HCT116 (cell line): Measurements from ENCODE around the gene RCE1. TPM values are rescaled to one million over a fixed set of nuclear protein-coding genes. Genes with fewer than 3 reads are reported as not detected.
A peak's percentile ranks its signal among the peaks of the same experiment; 100 is the strongest.

Experiments
- ATAC-seq: fragments of 200-7000 bp; cut with Tn5 transposase; 2 replicates; pipeline ENCODE4 v1.9.1; 2020; ENCODE audit warnings: mild to moderate bottlenecking, moderate library complexity
- BruUV-seq: library from RNA; stranded (reverse); fragments of 400-500 nt; replicated peaks from 2 replicates; lab custom pipeline; 2021; lab: Mats Ljungman, UMichigan
- CTCF ChIA-PET: fragments of 300-600 bp; sonication (Branson Sonifier 250); formaldehyde crosslinking; loops from one replicate; lab custom pipeline; 2021; ENCODE audit warnings: antibody characterized with exemption; lab: Charles Lee
- POLR2A ChIA-PET: fragments of 300-600, 350-600 bp; sonication (Branson Sonifier 250); formaldehyde crosslinking; loops from one replicate; lab custom pipeline; 2021; ENCODE audit warnings: antibody characterized with exemption; lab: Charles Lee
- RAD21 ChIA-PET, 2 experiments: fragments of 300-600 bp; sonication (Branson Sonifier 250); formaldehyde crosslinking; loops; one replicate each; lab custom pipeline; 2023; ENCODE audit warnings: low total read pairs in 2 of 2; ENCODE audit not compliant: uncharacterized antibody in 2 of 2, unreplicated experiment in 2 of 2, low non-redundant PET in 1 of 2; lab: Charles Lee
- DNase-seq: peaks from one replicate; pipeline ENCODE4 v3.0.0-alpha.2; 2010; ENCODE audit warnings: low read depth, low spot score
- H2AFZ ChIP-seq: fragments of 200-600 bp; shearing (Covaris generic), sonication (generic); 2 replicates; pipeline ENCODE4 v1.6.1; 2017; ENCODE audit warnings: low read depth, mixed run types, mixed read lengths, antibody characterized with exemption, low read length; ENCODE audit not compliant: poor library complexity, severe bottlenecking
- H3K27ac ChIP-seq: 2 replicates; pipeline ENCODE4 v1.5.1; 2012; ENCODE audit warnings: low read depth, low read length
- H3K27me3 ChIP-seq: fragments of 200-600 bp; sonication (generic); 2 replicates; pipeline ENCODE4 v1.6.1; 2016; ENCODE audit warnings: mixed run types, low read length, mixed read lengths; ENCODE audit not compliant: insufficient read depth
- H3K36me3 ChIP-seq, 2 experiments: fragments of 200-500 bp in 1 of 2; fragments of 200-600 bp in 1 of 2; sonication (Bioruptor generic) in 1 of 2; sonication (generic) in 1 of 2; 2 replicates each; pipeline versions ENCODE4 v1.5.1 to v1.6.1; 2014 to 2016; ENCODE audit warnings: low read length in 2 of 2, inconsistent platforms in 1 of 2, mixed read lengths in 1 of 2, mixed run types in 1 of 2; ENCODE audit not compliant: insufficient read depth in 2 of 2, control insufficient read depth in 1 of 2
- H3K4me1 ChIP-seq, 2 experiments: fragments of 200-600 bp in 1 of 2; sonication (generic) in 1 of 2; 2 replicates each; pipeline versions ENCODE4 v1.5.1 to v1.6.1; 2012 to 2017; ENCODE audit warnings: low read length in 2 of 2, inconsistent platforms in 1 of 2, mild to moderate bottlenecking in 1 of 2, mixed read lengths in 1 of 2, mixed run types in 1 of 2, moderate library complexity in 1 of 2; ENCODE audit not compliant: insufficient read depth in 2 of 2, control insufficient read depth in 1 of 2
- H3K4me2 ChIP-seq: fragments of 200-600 bp; sonication (generic); 2 replicates; pipeline ENCODE4 v1.6.1; 2017; ENCODE audit warnings: mixed run types, low read length, mixed read lengths
- H3K4me3 ChIP-seq, 2 experiments: fragments of 200-600 bp in 1 of 2; sonication (generic) in 1 of 2; replicated peaks in 1 of 2; 2 replicates each; pipeline ENCODE4 v1.5.1; 2011 to 2016; ENCODE audit warnings: low read length in 2 of 2, control low read depth in 1 of 2, low read depth in 1 of 2, mild to moderate bottlenecking in 1 of 2, mixed read lengths in 1 of 2, mixed run types in 1 of 2
- H3K79me2 ChIP-seq: fragments of 200-600 bp; sonication (generic); 2 replicates; pipeline ENCODE4 v1.6.1; 2017; ENCODE audit warnings: mild to moderate bottlenecking, mixed run types, low read length, moderate library complexity, mixed read lengths; ENCODE audit not compliant: insufficient read depth
- H3K9ac ChIP-seq: fragments of 200-600 bp; sonication (generic); 2 replicates; pipeline ENCODE4 v1.6.1; 2016; ENCODE audit warnings: low read length, mixed read lengths
- H3K9me2 ChIP-seq: fragments of 200-600 bp; sonication (generic), shearing (Covaris generic); 2 replicates; pipeline ENCODE4 v1.6.1; 2017; ENCODE audit warnings: mixed run types, mild to moderate bottlenecking, moderate library complexity; ENCODE audit not compliant: insufficient read depth
- H3K9me3 ChIP-seq, 2 experiments: fragments of 200-500 bp in 1 of 2; fragments of 200-600 bp in 1 of 2; sonication (Bioruptor generic) in 1 of 2; sonication (generic) in 1 of 2; 2 replicates each; pipeline ENCODE4 v1.6.1; 2014 to 2017; ENCODE audit warnings: low read length in 2 of 2, mixed read lengths in 2 of 2, inconsistent platforms in 1 of 2, low read depth in 1 of 2, mild to moderate bottlenecking in 1 of 2, mixed run types in 1 of 2, moderate library complexity in 1 of 2; ENCODE audit not compliant: control insufficient read depth in 1 of 2, insufficient read depth in 1 of 2
- H4K20me1 ChIP-seq: fragments of 200-600 bp; sonication (generic), shearing (Covaris generic); 2 replicates; pipeline ENCODE4 v1.6.1; 2017; ENCODE audit warnings: mixed run types, mild to moderate bottlenecking, moderate library complexity; ENCODE audit not compliant: insufficient read depth
- REST ChIP-seq: IDR thresholded peaks from 2 replicates; pipeline ENCODE4 v1.6.1; 2012; ENCODE audit warnings: low read depth
- SIN3A ChIP-seq: IDR thresholded peaks from 2 replicates; pipeline ENCODE4 v1.6.1; 2012; ENCODE audit warnings: low read depth
- YY1 ChIP-seq: IDR thresholded peaks from 2 replicates; pipeline ENCODE4 v1.6.1; 2011; ENCODE audit warnings: low read length, low read depth, moderate library complexity, mild to moderate bottlenecking; ENCODE audit not compliant: insufficient replicate concordance; ENCODE audit errors: extremely low read depth
- intact Hi-C: fragments of 100-400 bp; cut with micrococcal nuclease; formaldehyde crosslinking; loops from 2 replicates; pipeline ENCODE4 v1.10.0; 2022
- total RNA-seq: library from RNA; stranded (reverse); gene quantifications from one replicate; pipeline ENCODE4 v1.2.1, GENCODE V29; 2021; ENCODE audit not compliant: unreplicated experiment

The RCE1 gene
- total RNA-seq, 1 experiment from 2014 or later, result 35.3 TPM

- intact Hi-C loops, result no loop called here
- peaks cover 0 to 4% of the 10 kb centered on the region in 2 experiments; a peak in 1 of 4 replicates for H3K36me3 ChIP-seq
- peak overlapping the region; percentile 66 to 74 for H3K4me3 ChIP-seq
- peaks cover 11 to 24% of the 10 kb centered on the region in 2 experiments for H3K4me1 ChIP-seq
- peak overlapping the region; percentile 88 for H3K4me2 ChIP-seq
- ChIA-PET POLR2A (interaction anchor here (0.7 kb wide), 1 partner anchor 59 kb away, joined by 3 read pairs; no protein-coding TSS in a partner anchor), CTCF (interaction anchor here (1.2 kb wide), 1 partner anchor 25 kb away, joined by 5 read pairs; no protein-coding TSS in a partner anchor), RAD21 (no interaction called here)
- no peaks in the 10 kb centered on the region for H3K27me3 ChIP-seq
- H3K9me2 ChIP-seq, result no peaks in the 10 kb centered on the region
- H3K27ac ChIP-seq, result peak overlapping the region; percentile 97
- H2AFZ ChIP-seq, result no peak overlapping the region
- H3K79me2 ChIP-seq, result peaks cover 23% of the 10 kb centered on the region
- ATAC-seq, result no peak
- no peaks in the 10 kb centered on the region for H4K20me1 ChIP-seq
- H3K9ac ChIP-seq, result peak overlapping the region; percentile 95
- no peak for TF ChIP-seq SIN3A
- TF ChIP-seq REST, result no peak
- no peak for TF ChIP-seq YY1
- BruUV-seq, result TSS peak; percentile 50
- DNase-seq, result no peak
- no peaks in the 10 kb centered on the region for H3K9me3 ChIP-seq
Measured at GRCh38 chr11:66857927-66858185, 14.6 kb downstream of the RCE1 start.
